Islet of Langerhans (tissue), 1 donor: ENCODE results near the gene WDR48.

Experiments used
- FAIRE-seq: peaks from one replicate; lab custom pipeline; 2011; peaks lifted over from hg19 to GRCh38; lab: Jason Lieb, UNC

The WDR48 gene

DNA sequence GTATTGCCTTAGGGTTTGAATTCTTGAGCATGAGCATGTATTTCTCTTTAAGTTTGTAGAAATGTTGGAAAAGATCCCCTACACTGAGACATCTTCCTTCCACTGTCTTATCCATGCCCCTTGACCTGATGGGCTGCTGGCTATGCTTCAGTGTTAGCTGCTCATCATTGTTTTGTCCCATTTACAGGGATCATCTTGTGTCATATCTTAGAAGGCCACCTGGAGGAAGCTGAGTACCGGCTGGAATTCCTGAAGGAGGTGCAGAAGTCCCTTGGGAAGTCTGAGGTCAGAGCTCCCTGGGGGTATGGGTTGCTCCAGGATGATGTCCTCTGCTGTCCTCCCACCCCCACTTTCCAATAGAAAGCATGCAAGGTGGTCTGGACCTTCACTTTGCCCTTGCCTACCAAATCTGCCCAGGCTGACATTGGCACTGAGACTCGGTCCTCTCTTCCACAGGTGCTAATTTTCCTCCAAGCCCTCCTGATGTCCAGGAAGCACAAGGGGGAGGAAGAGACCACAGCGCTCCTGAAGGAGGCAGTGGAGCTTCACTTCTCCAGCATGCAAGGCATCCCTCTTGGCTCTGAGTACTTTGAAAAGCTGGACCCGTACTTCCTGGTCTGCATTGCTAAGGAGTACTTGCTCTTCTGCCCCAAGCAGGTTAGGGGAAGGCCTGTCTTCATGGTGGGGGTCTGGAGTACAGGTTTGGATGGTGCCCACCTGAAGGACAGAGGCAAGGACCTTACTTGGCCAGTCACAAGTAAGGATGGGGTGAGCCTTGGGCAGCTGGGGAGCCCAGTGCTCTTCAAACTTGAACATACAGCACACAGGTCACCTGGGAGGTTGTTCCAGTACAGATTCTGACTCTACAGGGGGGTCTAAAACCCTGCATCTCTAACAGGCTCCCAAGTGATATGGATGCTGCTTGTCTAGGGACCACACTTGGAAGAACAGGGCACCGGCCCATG lies 73.3 kb downstream of the WDR48 start:
- no peak for FAIRE-seq

DNA sequence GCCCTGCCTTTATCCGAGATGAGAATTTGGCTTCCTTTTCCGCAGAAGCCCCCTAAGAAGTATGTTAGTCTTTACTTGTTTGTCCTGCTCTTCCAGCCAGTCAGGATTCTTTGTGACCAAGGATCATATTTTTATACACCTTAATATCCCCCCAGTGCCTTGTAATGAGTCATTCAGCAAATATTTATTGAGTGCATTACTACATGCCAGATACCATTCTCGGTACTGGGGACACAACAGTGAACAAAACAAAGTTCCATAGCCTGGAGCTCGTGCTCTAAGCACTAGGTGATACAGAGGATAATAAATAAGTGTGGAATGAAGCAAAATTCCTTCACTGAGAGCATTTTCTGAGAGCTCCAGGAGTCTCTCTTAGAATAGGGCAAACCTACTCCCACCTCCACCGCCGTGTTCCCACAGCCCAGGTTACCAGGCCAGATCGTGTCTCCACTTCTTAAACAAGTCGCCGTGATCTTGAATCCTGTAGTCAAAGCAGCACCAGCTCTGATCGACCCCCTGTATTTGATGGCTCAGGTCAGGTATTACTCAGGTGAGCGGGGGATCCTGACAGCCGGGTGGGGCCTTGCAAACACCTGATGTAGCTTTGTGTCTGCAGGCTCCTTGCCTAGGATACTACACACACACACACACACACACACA lies 74.2 kb downstream of the WDR48 start:
- no peak for FAIRE-seq

DNA sequence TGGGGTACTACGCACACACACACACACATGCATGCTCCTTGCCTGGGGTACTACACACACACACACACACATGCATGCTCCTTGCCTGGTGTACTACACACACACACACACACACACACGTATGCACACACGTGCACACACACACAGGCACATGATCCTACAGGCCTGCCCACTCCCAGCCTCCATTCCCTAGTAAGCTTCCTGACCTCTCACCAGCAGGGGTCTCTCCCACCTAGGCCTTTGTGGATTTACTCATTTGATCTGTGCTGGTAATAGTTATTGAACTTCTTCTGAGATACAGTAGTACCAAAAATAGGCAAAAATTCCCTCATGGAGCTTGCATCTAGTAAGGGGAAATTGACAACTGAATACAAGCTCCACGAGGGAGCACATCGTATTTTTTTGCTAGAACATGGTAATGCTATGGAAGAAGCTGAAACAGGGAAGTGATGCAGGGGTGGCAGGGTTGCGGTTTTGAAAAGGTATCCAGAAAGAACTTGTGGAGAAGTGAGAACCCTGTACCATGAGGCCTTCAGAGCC lies 74.8 kb downstream of the WDR48 start:
- no peak for FAIRE-seq

DNA sequence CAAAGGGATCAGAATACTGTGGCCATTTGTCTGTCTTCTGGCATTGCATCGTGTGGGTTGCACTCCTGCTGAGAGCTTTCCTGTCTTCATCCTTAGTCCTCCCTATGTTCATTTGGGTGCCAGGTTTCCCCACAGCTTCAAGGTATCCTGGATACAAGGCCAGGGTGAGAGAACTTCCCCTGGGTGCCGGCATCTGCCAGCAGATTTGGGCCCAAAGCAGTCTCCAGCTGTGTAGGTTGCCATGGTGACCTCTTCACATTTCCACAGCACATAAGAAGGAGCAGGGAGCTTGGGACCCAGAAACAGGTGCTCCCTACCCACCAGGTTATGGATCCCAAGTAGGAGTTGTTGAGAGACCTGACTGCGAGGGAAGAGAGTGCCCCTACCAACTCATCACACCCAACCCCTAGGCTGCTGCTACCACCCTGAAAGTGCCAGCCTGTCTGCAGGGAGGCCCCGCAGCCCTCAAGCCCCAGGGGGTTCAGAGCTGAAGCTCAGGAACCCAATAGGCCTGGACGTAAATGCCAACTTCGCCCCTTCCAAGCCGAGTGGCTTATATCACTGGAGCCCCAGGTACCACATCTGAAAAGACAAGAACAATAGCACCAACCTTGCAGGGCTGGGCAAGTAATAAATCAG lies 75.6 kb downstream of the WDR48 start:
- no peak for FAIRE-seq

DNA sequence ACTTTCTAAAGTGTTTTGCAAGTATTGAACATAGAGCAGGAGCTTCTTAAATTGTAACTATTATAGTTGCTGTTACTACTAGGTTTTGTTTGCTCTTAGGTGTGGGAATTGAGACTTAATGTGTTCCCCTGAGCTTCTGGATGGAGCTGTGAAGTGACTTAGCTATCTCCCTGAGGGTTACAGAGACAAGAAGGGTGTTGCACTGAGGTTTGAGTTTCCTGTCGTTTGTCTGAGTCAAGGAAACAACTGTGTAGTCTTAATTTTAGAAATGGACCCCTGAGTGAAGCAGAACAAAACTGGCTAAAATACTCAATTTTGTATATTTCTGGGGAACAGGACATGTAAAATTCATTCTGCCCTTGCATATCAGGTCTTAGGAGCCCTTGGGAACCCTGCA lies 76.1 kb downstream of the WDR48 start:
- FAIRE-seq: no peak

DNA sequence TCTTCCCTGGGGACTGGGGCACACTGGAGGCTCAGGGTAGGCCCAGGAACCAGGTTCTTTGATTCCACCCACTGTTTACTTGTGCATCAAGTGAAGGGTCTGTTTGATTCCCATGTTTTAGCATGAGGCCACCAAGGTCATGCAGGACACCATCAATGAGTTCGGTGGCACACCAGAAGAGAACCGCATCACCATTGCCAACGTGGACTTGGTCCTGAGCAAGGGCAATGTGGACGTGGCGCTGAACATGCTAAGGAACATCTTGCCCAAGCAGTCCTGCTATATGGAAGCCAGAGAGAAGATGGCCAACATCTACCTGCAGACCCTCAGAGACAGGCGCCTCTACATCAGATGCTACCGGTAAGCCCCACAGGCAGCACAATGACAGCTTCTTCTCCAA lies 77.1 kb downstream of the WDR48 start:
- FAIRE-seq: no peak

DNA sequence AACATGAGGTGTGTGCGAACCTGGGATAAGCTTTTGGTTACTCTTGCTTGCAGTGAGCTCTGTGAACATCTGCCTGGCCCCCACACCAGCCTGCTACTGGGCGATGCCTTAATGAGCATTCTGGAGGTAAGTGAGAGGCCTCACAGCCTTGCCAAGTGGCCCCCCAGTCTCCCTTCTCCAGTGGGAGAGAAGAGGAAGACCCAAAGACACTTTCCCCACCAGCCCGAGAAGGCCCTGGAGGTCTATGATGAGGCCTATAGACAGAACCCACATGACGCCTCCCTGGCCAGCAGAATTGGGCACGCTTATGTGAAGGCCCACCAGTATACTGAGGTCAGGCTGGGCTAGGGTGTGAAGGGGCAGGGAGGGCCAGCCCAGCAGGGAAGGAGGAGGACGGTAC lies 78.2 kb downstream of the WDR48 start:
- FAIRE-seq: no peak

DNA sequence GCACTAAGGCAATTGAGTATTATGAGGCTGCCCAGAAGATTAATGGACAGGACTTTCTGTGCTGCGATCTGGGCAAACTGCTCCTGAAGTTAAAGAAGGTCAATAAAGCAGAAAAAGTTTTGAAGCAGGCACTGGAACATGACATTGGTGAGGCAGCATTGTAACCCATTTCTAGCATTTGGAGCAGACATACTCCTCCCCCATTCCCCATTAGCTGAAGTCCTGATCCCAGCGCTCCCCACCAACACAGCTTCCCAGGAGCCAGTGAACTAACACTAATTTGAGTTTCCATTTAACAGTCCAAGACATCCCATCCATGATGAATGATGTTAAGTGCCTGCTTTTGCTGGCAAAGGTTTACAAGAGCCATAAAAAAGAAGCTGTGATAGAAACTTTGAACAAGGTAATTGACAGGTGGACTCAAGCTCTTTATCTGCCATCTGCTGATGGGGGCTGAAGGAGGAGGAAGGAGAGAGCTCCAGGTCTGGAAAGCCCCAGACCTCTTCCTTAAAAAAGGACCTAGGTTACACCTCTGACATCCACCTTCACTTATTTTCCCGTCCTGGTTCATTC lies 79.0 kb downstream of the WDR48 start:
- FAIRE-seq: no peak

DNA sequence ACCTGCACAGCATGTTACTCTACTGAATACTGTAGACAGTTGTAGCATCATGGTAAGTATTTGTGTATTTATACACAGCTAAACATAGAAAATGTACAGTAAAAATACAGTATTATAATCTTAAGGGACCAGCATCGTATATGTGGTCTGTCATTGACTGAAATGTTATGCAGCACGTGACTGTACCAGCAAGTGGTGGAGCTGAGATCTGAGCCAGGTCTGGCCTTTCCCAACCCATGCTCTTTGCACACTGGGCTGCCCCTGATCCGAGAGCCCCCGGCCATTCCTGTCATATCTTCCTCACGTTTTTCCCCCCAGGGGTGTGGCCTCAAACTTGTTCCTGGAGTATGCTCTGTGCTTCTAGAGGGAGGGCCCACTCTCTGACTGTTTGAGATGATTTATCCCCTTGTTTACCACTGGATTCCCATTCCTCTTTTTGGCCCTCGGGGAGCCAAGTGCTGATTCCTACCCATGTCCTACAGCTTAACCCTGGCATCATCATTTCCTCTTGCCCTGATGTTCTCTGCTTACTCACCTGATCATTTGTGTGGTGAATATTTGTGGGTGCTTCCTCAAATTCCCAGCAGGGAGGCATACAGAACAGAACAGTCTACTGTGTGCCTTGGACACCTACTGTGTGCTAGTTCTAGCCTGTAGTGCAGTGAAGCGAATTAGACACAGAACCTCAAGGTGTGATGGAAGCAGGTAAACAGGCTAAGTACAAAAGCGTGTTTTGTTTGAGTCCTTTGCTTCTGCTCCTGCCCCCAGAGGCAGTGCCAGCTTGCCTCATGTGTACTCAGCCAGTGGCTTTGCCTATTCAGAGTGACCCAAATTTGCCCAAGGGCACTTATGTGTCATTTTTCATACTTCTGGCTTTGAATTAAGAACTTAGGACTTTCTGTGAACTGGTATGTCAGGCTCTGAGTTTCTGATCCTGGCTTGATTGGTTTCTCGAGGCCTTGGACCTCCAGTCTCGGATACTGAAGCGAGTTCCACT lies 80.6 kb downstream of the WDR48 start:
- no peak for FAIRE-seq

DNA sequence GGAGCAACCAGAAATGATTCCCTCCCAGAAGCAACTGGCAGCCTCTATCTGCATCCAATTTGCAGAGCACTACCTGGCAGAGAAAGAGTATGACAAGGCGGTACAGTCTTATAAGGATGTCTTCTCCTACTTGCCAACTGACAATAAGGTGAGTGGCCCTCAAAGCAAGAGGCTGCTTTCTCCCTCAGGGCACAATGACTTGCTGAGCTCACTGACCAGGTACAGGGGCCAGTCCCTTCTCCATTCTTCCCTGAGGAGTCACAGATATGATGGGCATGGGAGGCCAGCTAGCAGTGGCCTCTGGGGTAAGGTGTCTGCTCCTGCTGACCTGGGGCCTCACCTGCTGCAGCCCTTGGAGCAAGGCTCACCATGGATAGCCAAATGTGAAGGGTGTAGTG lies 81.3 kb downstream of the WDR48 start:
- no peak for FAIRE-seq

DNA sequence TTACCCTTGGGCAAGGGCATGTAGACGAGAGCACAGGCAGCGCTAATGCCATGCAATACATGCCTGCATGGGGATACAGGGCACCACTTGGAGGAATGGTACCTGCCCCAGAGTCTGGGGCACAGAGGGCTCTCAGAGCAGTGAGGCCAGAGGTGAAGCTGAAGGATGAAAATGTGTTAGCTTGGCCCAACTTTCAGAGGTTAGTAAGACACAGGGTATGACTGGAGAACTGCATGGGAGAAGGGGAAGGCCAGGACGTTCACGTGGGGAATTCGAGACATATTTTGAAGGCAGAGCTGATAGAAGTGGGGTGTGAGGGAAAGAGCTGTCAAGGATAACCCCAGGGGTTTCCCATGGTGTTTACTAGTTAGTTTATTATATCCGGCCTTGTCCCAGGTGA lies 82.0 kb downstream of the WDR48 start:
- FAIRE-seq: no peak

DNA sequence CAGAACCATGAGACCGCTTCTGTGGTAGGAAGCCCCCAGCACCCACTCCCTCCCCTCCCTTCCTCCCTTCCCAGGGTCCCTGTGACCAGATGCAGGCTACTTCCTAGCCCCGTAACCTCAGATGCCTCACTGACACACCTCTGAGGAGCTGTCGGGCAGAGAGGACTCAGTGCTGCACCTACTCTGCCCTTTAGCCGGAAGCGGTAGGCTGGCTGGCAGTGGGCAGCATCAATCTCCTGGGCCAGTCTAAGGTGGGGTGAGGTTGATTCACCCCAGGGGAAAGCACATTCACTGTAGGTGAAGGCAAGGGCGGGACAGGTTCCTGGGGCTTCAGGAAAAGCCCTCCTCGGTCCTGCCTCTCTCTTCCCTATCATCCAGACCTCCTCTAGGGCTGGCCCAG lies 82.5 kb downstream of the WDR48 start:
- FAIRE-seq: no peak

DNA sequence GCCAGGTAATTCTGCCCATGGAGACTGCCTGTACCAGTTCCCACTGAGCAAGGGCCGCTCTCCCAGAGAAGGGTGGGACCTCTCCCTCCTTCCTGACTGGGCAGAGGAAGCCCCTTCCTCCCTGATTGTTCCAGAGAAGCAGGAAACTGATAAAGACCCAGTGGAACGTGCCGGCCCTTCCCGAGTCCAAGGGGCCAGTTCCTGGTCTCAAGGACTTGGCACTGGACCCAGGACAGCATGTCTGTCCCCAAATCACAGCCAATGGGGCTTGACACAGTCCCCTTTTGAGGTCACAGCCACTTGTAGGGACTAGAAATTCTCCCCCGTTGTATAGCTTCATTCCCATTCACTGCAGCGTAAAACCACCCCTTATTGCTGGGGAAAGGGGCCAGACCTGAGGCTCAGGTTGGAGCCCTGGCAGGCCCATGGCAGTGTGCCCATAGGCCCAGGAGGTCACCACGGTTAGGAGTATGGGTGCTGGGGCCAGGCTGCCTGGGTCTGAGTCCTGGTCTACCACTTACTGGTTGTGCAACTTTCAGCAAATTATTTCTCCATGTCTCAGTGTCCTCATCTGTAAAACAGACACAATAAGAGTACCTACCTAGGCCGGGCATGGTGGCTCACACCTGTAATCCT lies 83.5 kb downstream of the WDR48 start:
- no peak for FAIRE-seq

DNA sequence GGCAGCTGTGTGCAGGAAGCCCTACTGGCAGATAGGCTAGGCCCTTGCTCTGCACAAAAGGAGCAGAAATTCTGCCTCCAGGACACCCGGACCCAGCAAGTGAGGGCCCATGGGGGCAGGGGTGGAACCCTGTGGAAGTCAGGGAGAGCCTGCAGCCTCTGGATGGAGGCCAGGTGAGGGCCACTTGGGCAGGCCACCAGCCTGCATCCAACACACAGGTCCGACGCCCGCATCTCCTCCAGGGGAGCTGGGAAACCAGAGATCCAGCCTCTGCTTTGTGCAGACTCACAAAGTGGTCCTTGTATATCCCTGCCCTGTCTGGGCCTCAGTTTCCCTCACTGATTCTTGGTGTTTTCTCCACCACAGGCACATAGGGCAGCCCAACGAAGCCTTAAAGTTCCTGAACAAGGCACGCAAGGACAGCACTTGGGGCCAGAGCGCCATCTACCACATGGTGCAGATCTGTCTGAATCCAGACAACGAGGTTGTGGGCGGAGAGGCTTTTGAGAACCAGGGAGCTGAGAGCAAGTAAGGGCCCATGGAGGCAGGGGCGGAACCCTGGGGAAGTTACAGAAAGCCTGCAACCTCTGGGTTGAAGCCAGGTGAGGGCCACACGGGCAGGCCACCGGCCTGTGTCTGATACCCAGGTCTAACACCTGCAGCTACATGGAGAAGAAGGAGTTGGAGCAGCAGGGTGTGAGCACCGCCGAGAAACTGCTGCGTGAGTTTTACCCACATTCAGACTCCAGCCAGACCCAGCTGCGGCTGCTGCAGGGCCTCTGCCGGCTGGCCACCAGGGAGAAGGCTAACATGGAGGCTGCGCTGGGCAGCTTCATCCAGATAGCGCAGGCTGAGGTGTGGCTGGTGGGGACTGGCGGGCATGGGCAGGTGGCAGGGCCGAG lies 85.0 kb downstream of the WDR48 start:
- no peak for FAIRE-seq

DNA sequence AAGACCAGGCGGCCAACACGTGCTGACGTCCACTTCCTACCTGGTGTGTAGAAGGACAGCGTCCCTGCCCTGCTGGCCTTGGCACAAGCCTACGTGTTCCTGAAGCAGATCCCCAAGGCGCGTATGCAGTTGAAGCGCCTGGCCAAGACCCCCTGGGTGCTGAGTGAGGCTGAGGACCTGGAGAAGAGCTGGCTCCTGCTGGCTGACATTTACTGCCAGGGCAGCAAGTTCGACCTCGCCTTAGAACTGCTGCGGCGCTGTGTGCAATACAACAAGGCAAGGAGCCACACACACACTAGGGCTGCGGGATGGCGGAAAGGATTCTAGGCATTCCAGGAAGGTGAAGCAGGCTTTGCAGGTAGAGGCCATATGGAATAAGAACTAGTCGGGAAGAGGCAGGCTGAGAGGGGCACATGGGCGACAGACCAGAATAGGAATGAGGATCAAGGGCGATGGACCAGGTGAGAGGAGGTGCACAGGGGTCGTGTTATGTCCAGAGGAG lies 85.7 kb downstream of the WDR48 start:
- FAIRE-seq: no peak

DNA sequence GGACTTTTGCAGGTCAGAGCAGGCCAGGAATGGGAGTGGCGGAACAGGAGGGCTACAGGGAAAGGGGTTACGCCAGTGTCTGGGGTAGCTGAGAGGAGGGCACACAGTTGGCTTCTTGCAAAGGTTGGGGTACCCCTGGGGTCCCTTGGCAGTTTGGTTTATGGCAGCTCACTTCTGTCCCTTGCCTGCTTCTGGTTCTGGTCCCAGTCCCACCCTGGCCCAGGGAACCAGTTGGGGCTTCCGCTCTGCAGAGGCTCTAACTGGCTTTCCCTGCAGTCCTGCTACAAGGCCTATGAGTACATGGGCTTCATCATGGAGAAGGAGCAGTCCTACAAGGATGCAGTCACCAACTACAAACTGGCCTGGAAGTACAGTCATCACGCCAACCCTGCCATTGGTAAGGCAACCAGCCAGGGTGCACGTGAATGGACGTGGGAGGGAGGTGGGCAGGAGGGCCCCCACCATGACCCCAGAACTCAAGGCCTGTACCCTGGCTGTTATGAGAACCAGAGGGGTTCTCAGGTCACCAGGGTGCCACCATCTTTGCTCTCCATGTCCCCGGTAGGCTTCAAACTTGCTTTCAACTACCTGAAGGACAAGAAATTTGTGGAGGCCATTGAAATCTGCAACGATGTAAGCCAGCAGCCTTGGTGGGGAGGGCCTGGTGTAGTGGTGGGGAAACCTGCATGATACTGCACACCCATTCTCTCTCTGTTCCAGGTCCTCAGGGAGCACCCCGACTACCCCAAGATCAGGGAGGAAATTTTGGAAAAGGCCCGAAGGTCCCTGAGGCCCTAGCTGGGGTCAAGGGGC lies 86.4 kb downstream of the WDR48 start:
- FAIRE-seq: no peak

DNA sequence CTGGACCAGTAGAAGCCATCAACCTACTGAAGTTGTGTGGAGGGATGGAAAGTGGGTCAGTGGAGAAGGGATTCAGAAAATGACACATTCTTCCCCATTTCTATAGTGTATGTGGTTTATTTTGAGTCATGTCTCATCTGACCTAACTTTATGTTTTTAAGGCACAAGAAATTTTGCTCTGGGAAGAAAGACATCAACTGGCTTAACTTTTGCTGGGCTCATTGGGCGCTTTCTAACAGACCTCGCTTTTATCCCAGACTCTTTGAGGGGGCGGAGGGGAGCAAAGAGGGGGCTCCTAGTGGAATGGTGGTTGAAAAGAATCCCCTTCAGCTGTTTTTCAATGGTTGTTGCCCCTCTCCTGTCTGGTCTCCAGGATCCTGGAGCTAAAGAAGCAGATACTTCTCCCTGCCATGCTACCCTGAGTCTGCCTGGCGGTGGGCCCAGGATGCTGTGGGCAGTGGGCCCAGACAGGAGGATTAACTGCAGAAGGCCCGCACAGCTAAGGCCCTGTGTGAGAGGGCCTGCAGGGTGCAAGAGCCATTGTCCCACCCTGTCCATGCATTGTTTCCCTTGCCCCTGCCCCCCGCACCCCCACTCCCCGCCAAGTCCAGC lies 87.1 kb downstream of the WDR48 start:
- no peak for FAIRE-seq

DNA sequence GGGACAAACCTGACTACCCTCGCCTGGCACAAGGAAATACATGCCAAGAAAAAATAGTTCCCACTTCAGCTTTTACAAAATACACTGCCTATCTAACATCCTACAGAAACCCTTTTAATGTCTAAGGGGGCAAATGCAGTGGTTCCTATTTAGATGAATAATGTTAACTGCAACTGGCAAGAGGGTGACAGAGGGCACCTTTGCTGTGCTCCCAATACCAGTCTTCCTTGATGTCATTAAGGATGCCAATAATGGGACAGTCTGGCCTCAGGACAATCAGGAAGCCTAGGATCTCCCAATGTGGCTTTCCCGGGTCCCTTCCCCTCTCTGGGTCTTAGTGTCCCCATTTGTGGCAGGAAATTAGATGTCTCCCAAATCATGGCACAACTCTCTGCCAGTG lies 87.6 kb downstream of the WDR48 start:
- FAIRE-seq: no peak
